ENCODE results near the gene CHCHD3. TPM values are rescaled to one million over a fixed set of nuclear protein-coding genes. Genes with fewer than 3 reads are reported as not detected.

The CHCHD3 gene
- polyA plus RNA-seq, 3 donors: 87.3 to 97.2 (median 93.0) TPM

DNA sequence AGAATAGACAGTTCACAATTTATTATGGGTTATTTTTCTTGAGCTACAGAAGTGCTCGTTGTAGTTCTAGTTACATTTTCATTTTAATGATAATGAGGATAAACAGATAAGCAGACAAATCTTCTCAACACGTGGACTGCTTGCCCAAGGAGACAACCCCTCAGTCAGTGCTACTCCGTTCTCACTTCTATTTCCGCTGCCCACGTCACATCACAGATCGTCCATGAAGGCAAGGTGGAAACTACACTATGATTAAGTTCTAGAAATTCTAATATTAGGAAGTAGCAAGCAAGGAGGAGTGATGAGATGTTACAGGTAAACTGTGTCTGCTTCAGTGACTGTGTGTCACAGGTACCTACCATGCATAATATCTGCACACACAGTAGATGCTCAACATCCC lies 210.5 kb downstream of the CHCHD3 start:
- DNase-seq (ENCODE audit: low read depth in 3 of 3, low spot score in 2 of 3): no peak

GRCh38 chr7:132869166-132869861 lies 212.6 kb downstream of the CHCHD3 start:
- no peak for DNase-seq (ENCODE audit: low read depth in 3 of 3, low spot score in 2 of 3)

DNA sequence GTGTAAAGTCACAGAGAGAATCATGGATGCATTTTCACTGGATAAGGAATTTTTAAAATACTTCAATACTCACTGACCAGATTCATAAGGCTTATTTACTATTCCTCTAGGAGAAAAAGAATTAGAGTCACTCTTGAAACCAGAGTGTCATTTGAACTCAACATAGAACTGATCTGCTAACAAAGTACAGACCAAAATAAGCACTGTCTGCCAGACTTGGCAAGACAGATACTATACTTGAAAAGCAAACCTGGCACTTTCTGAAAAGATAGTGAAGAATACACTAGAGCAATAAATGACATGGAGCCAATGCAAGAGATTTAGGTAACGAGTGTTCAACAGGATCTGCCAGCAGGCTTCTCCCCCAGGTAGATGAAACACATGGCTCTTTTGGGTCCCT lies 215.3 kb downstream of the CHCHD3 start:
- DNase-seq (ENCODE audit: low read depth in 3 of 3, low spot score in 2 of 3): no peak

- no peak for DNase-seq (ENCODE audit: low read depth in 3 of 3, low spot score in 2 of 3)
Observed at GRCh38 chr7:132866144-132866531, 215.8 kb downstream of the CHCHD3 start.

GRCh38 chr7:132865366-132866143 lies 216.3 kb downstream of the CHCHD3 start:
- DNase-seq (ENCODE audit: low read depth in 3 of 3, low spot score in 2 of 3): no peak

DNA sequence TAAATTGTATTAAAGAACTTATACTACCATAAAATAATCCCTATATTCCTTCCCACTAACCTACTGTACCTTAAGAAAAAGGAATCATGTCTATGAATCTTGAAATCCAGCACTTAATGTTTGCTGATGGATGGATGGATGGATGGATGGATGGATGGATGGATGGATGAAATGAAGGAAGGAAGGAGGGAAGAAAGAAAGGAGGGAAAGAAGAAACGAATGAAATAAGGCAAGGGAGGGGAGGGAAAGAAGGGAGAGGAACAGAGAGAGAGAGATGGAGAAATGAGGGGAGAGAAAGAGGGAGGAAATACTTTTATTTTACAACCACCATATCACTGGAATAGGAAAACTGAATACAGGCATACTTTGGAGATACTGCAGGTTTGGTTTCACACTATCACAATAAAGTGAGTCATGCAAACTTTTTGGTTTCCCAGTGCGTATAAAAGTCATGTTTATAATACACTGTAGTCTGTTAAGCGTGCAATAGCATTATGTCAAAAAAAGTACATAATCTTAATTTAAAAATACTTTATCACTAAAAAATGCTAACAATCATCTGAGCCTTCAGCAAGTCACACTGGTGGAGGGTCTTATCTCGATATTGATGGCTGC lies 219.8 kb downstream of the CHCHD3 start:
- no peak for DNase-seq (ENCODE audit: low read depth in 3 of 3, low spot score in 2 of 3)

- DNase-seq (ENCODE audit: low read depth in 3 of 3, low spot score in 2 of 3): no peak
Observed at GRCh38 chr7:132861424-132861823, 220.5 kb downstream of the CHCHD3 start.

DNA sequence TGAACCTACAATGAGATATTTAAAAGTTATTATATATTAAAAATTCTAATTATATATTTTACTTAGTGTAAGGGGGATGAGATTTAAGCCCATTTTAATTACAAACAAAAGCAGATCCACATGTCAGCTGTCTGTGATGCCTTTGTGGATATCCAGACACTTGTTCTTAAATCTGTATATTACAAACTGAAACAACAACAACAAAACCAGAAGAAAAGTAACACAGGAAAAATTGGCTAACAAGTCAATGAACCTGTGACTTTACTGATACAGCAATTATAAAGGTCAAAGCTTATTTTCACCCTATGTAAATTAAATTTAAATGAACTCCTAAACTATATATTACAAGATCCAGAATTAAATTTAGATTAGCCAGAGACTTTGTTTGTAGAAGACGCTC lies 222.7 kb downstream of the CHCHD3 start:
- no peak for DNase-seq (ENCODE audit: low read depth in 3 of 3, low spot score in 2 of 3)

DNA sequence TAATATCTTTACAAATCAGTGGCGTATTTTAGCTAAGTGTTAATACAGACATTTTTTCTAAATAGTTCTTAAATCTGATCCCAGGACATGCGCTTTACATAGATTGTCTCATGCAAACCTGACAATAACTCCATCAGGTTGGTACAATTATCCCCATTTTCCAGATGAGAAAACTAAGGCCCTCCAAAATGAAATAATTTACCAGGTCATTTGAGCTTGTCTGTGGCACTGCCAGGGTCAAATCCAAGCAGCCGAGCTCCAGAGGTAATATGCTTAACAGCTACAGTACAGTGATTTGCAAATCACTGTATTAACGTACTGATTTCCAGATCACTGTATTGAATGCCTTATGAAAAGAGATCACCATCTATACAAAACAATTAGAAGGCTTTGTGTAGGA lies 223.1 kb downstream of the CHCHD3 start:
- DNase-seq (ENCODE audit: low read depth in 3 of 3, low spot score in 2 of 3): no peak

GRCh38 chr7:132858251-132858650 lies 223.6 kb downstream of the CHCHD3 start:
- no peak for DNase-seq (ENCODE audit: low read depth in 3 of 3, low spot score in 2 of 3)

DNA sequence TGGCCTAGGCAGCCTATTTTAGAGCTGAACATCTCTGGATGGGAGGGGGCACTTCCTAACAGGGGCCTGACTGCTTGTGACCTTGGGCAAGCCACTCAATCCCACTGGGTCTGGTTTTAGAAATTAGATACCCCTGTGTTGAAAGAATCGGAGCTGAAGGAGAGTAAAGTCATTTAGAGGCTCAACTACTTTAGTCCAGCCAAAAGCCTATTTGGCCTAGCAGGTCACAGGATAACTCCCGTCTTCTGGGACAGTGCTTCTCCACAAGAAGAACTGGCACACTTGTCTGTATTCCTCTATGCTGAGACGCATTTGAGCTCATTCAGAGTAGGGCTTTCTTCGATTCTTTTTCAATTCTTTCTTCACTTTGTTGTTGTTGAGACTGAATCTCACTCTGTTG lies 224.2 kb downstream of the CHCHD3 start:
- no peak for DNase-seq (ENCODE audit: low read depth in 3 of 3, low spot score in 2 of 3)

DNA sequence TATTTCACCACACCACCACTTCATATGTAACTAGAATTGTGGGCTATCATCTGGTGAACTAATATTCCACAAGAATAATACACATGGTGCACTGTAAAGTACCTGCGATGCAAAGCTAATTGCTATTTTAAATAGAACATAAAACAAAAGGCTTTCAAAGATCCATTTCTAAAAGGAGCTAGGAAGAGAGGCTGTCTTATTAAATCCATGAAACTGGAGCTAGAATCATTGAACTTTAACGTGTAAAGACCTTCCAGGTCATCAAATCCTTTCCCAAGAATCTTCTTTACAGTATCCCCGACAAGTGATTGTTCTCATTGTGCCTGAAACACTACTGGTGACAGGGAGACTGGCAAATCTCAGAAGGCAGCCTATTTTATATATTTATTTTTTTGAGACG lies 224.9 kb downstream of the CHCHD3 start:
- DNase-seq (ENCODE audit: low read depth in 3 of 3, low spot score in 2 of 3): no peak

- no peak for DNase-seq (ENCODE audit: low read depth in 3 of 3, low spot score in 2 of 3)
Observed at GRCh38 chr7:132856416-132856815, 225.5 kb downstream of the CHCHD3 start.

GRCh38 chr7:132855901-132856300 lies 226.0 kb downstream of the CHCHD3 start:
- DNase-seq (ENCODE audit: low read depth in 3 of 3, low spot score in 2 of 3): no peak

GRCh38 chr7:132854238-132854637 lies 227.7 kb downstream of the CHCHD3 start:
- no peak for DNase-seq (ENCODE audit: low read depth in 3 of 3, low spot score in 2 of 3)

GRCh38 chr7:132847376-132847775 lies 234.5 kb downstream of the CHCHD3 start:
- no peak for DNase-seq (ENCODE audit: low read depth in 3 of 3, low spot score in 2 of 3)

DNA sequence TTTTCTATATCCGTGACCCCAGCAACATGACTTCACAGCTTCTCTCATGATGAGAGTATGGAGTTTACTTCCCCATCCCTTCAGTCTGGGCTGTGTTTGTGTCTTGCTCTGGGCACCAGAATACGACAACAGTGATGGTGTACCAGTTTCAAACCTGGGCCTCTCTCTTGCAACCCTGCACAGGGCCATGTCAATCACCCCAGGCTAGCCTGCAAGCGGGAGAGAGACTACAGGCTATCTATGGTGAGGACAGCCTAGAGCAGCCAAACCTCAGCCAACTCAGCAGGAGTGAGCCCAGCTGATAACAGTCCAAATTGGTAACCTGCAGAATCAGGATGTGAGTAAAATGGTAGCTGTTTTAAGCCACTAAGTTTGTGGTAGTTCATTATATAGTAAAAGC lies 235.8 kb downstream of the CHCHD3 start:
- no peak for DNase-seq (ENCODE audit: low read depth in 3 of 3, low spot score in 2 of 3)

DNA sequence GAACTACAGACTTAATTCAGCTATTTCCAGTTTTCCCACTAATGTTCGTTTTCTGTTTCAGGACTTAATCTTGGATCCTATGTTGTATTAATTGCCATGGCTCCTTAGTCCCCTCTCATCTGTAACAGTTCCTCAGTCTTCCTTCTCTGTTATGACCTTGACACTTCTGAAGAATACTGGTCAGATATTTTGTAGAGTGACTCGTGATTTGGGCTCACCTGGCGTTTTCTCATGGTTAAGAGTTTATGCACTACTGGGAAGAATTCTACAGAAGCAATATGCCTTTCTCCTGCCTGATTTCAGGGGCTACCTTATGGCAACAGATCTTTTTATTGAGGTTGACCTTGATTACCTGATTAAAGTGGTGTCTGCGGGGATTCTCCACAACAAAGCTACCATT lies 239.4 kb downstream of the CHCHD3 start:
- DNase-seq (ENCODE audit: low read depth in 3 of 3, low spot score in 2 of 3): no peak

DNA sequence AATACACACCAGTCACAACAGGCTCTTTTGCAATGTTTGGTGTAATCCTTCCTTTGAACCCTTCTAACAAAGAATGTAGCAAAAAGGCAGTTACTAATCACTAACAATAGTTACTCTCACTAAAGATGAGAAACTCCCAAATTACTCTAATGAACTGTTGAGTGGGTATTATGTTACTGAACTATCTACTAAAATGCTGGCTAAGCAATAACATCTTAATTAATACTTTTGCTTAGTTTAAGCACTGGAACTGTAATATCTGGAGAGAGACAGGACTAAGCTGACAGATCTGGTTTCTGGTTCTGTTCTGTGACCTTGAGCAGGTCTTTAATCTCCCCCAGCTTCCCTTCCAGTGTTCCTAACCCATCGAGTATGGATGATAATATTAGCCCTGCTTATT lies 241.7 kb downstream of the CHCHD3 start:
- DNase-seq (ENCODE audit: low read depth in 3 of 3, low spot score in 2 of 3): no peak

DNA sequence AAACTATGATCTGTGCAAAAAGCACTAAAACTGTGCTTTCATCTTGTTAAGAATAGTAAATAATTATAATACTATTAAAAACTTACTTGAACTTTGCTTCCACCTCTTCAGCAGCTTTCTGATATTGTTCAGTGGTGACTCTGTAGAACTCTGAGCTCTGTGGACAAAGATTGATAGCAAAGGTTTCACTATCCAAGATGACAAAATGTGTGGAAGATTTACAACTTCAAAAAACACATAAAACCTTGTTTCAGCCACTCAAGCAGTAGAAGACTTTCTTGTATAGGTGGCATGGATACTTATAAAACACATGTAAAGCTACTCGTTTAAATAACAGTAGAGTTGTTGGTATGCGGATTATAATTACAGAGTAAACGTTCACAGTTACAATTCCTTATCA lies 243.6 kb downstream of the CHCHD3 start:
- DNase-seq (ENCODE audit: low read depth in 3 of 3, low spot score in 2 of 3): no peak

- DNase-seq (ENCODE audit: low read depth in 3 of 3, low spot score in 2 of 3): no peak
Observed at GRCh38 chr7:132837529-132837928, 244.4 kb downstream of the CHCHD3 start.

- no peak for DNase-seq (ENCODE audit: low read depth in 3 of 3, low spot score in 2 of 3)
Observed at GRCh38 chr7:132836746-132837145, 245.1 kb downstream of the CHCHD3 start.

All from right renal cortex interstitium (tissue), 3 donors.